CD4-positive, CD25-positive, alpha-beta regulatory T cell (primary cell): ENCODE measurements around the gene TRIM42. TPM values are rescaled to one million over a fixed set of nuclear protein-coding genes. Genes with fewer than 3 reads are reported as not detected.

Experiments
- ATAC-seq, 2 donors: fragments of 150-1000 bp; cut with Tn5 transposase; one replicate each; pipeline ENCODE4 v1.10.0; 2021; ENCODE audit warnings: low read depth in 2 of 2, moderate number of reproducible peaks in 2 of 2, moderate library complexity in 1 of 2
- DNase-seq, 3 donors: peaks; one replicate each; pipeline versions ENCODE4 v3.0.0 to v3.0.0-alpha.2; 2012 to 2022; ENCODE audit warnings: mixed read lengths in 1 of 3
- H3K27ac ChIP-seq: one replicate; pipeline ENCODE4 v1.7.0; 2013; ENCODE audit warnings: mild to moderate bottlenecking, low read length; ENCODE audit not compliant: insufficient read depth, poor library complexity, severe bottlenecking
- H3K27me3 ChIP-seq: one replicate; pipeline ENCODE4 v1.7.0; 2013; ENCODE audit warnings: low read length; ENCODE audit not compliant: control insufficient read depth, insufficient read depth
- H3K36me3 ChIP-seq: one replicate; pipeline ENCODE4 v1.7.0; 2013; ENCODE audit warnings: mild to moderate bottlenecking, low read length, moderate library complexity; ENCODE audit not compliant: control insufficient read depth, insufficient read depth
- H3K4me1 ChIP-seq: 2 replicates; pipeline ENCODE4 v1.7.0; 2013; ENCODE audit warnings: mild to moderate bottlenecking, low read length; ENCODE audit not compliant: insufficient read depth, control insufficient read depth, poor library complexity, severe bottlenecking
- H3K4me3 ChIP-seq: one replicate; pipeline ENCODE4 v1.7.0; 2013; ENCODE audit warnings: low read depth, mild to moderate bottlenecking, low read length, moderate library complexity
- H3K9me3 ChIP-seq, 2 experiments: 1 replicate in 1 of 2; 2 replicates in 1 of 2; pipeline ENCODE4 v1.7.0; 2013; ENCODE audit warnings: low read length in 2 of 2, mild to moderate bottlenecking in 1 of 2, moderate library complexity in 1 of 2; ENCODE audit not compliant: control insufficient read depth in 2 of 2
- H3K27ac Mint-ChIP-seq, 3 donors: one replicate each; pipeline ENCODE4 v1.8.0; 2020 to 2022; ENCODE audit warnings: mild to moderate bottlenecking in 3 of 3, mixed read lengths in 3 of 3, moderate library complexity in 2 of 3
- H3K27me3 Mint-ChIP-seq: one replicate; pipeline ENCODE4 v1.8.0; 2022; ENCODE audit warnings: mild to moderate bottlenecking, mixed read lengths
- H3K36me3 Mint-ChIP-seq: one replicate; pipeline ENCODE4 v1.8.0; 2020; ENCODE audit warnings: mixed read lengths
- H3K4me1 Mint-ChIP-seq, 4 donors: one replicate each; pipeline ENCODE4 v1.8.0; 2020 to 2022; ENCODE audit warnings: mixed read lengths in 4 of 4, mild to moderate bottlenecking in 1 of 4
- H3K4me3 Mint-ChIP-seq, 4 donors: one replicate each; pipeline ENCODE4 v1.8.0; 2020 to 2022; ENCODE audit warnings: mild to moderate bottlenecking in 4 of 4, mixed read lengths in 4 of 4, moderate library complexity in 3 of 4
- H3K9me3 Mint-ChIP-seq, 7 donors: one replicate each; pipeline ENCODE4 v1.8.0; 2020 to 2022; ENCODE audit warnings: mixed read lengths in 7 of 7, mild to moderate bottlenecking in 3 of 7, moderate library complexity in 2 of 7
- polyA plus RNA-seq, 4 donors: library from polyadenylated mRNA; unstranded; fragments of 300-500 nt; fragmentation: Illumina TruSeq; gene quantifications; one replicate each; pipeline ENCODE4 v1.2.3, GENCODE V29; 2021
- total RNA-seq: library from RNA; stranded (reverse); gene quantifications from one replicate; pipeline ENCODE4 v1.2.3, GENCODE V29; 2022

The TRIM42 gene
- total and polyA plus RNA-seq, 5 donors from 2014 or later = not detected

DNA sequence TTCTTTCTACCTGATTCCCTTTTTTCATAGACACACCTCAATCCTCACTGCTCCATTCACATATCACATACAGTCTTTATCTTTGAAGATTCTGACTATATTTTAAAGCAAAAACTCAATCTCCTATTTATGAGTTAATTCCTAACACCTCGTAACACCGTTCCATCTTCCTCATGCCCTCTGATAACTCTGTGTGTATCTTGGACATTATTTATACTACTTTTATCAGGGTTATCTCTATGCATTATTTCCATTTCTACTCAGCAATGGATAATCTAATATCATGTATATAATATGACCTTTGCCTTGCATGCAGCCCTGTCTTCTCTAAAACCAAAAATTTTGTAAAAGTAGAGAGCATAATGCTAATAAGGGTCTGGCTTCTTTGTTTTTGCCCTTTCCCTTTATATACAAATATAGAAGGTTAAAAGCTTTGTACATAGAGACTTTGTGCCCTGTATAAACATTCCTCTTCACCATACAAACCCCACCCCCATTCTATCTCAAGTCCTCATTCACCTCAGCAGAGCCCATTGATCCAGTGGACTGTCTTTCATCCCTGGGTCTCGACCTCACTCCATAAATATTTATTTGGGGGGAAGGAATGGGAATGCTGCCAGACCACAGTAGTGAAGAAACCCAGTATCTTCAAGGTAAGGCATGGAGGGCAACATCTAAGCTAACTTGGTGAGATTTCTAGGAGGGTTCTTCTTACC is 21.8 kb downstream of the TRIM42 start:
- Histone ChIP-seq H3K9me3 (no peaks in the 10 kb centered on the region), H3K4me3 (no peak overlapping the region), H3K36me3 (no peaks in the 10 kb centered on the region), H3K27me3 (no peaks in the 10 kb centered on the region), H3K27ac (no peak overlapping the region), H3K4me1 (no peaks in the 10 kb centered on the region)
- H3K27me3 Mint-ChIP-seq = no peaks in the 10 kb centered on the region
- H3K4me3 Mint-ChIP-seq = no peak overlapping the region
- H3K4me1 Mint-ChIP-seq = no peaks in the 10 kb centered on the region
- H3K36me3 Mint-ChIP-seq = no peaks in the 10 kb centered on the region
- no peak overlapping the region for H3K27ac Mint-ChIP-seq
- H3K9me3 Mint-ChIP-seq = peaks cover 0 to 2% (median 0%) of the 10 kb centered on the region in 7 donors
- no peak for DNase-seq
- ATAC-seq = no peak

- no peak overlapping the region for H3K27ac ChIP-seq
- no peaks in the 10 kb centered on the region for H3K36me3 Mint-ChIP-seq
- DNase-seq (no peak), ATAC-seq (no peak)
- H3K4me3 Mint-ChIP-seq = no peak overlapping the region
- H3K36me3 ChIP-seq = no peaks in the 10 kb centered on the region
- no peaks in the 10 kb centered on the region for H3K4me1 ChIP-seq
- no peaks in the 10 kb centered on the region for H3K4me1 Mint-ChIP-seq
- no peak overlapping the region for H3K4me3 ChIP-seq
- peaks cover 0 to 2% (median 0%) of the 10 kb centered on the region in 7 donors for H3K9me3 Mint-ChIP-seq
- H3K9me3 ChIP-seq = no peaks in the 10 kb centered on the region
- H3K27me3 ChIP-seq = no peaks in the 10 kb centered on the region
- no peak overlapping the region for H3K27ac Mint-ChIP-seq
- no peaks in the 10 kb centered on the region for H3K27me3 Mint-ChIP-seq
Measured at GRCh38 chr3:140702281-140702680, 24.4 kb downstream of the TRIM42 start.

DNA sequence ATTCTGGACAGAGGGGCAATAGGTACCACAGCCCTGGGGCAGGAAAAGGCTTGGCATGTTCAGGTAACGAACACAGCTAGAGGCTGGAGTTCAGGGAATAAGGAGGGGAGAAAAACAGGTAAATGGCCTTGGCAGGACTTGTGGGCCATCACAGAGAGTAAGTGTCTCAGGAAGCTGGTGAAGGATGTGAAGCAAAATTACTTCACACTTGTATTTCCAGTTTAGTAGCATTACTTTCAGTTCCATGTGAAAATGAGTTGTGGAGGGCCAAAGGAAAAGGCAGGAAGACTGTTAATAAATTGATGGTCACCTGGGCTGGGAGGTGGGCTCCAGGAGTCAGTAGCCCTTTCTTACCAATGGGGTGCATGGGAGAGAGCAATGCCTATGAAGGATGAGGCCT is 25.6 kb downstream of the TRIM42 start:
- Histone ChIP-seq H3K36me3 (no peaks in the 10 kb centered on the region), H3K9me3 (no peaks in the 10 kb centered on the region), H3K4me1 (no peaks in the 10 kb centered on the region), H3K27me3 (no peaks in the 10 kb centered on the region), H3K4me3 (no peak overlapping the region), H3K27ac (no peak overlapping the region)
- no peak for ATAC-seq
- peaks cover 0 to 2% (median 0%) of the 10 kb centered on the region in 7 donors for H3K9me3 Mint-ChIP-seq
- H3K27me3 Mint-ChIP-seq = no peaks in the 10 kb centered on the region
- H3K36me3 Mint-ChIP-seq = no peaks in the 10 kb centered on the region
- no peak for DNase-seq
- H3K4me3 Mint-ChIP-seq = no peak overlapping the region
- H3K27ac Mint-ChIP-seq = no peak overlapping the region
- no peaks in the 10 kb centered on the region for H3K4me1 Mint-ChIP-seq

DNA sequence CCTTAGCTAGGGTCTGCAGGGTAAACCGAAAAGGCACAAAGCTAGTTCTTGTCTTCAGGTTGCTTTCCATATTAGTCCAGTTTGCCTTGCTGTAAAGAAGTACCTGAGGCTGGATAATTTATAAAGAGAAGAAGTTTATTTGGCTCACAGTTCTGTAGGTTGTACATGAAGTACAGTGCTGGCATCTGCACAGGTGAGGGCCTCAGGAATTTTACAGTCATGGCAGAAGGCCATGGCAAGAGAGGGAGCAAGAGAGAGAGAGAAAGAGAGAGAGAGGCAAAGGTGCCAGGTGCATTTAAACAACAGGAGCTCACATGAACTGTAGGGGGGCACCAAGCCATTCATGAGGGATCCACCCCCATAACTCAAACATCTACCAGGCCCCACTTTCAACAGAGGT is 26.9 kb downstream of the TRIM42 start:
- no peaks in the 10 kb centered on the region for H3K4me1 ChIP-seq
- no peak overlapping the region for H3K27ac Mint-ChIP-seq

DNA sequence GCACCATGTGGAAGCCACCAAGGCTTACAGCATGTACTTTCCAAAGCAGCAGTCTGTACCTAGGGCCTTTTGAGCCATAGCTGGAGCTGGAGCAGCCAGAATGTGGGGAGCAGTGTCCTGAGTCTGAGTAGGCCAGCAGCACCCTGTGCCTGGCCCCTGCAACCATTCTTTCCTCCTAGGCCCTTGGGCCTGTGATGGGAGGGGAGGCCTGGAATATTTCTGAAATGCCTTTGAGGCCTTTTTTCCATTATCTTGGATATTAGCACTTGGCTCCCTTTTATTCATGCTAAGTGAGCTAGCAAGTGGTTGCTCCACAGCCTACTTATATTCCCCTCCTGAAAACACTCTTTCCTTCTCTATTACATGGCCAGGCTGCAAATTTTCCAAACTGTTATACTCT is 28.1 kb downstream of the TRIM42 start:
- H3K4me3 ChIP-seq = no peak overlapping the region
- Mint-ChIP-seq H3K4me3 (no peak overlapping the region), H3K27ac (no peak overlapping the region), H3K4me1 (no peaks in the 10 kb centered on the region), H3K9me3 (peaks cover 0 to 3% (median 0%) of the 10 kb centered on the region in 7 donors), H3K27me3 (no peaks in the 10 kb centered on the region), H3K36me3 (no peaks in the 10 kb centered on the region)
- no peaks in the 10 kb centered on the region for H3K27me3 ChIP-seq
- no peak overlapping the region for H3K27ac ChIP-seq
- H3K4me1 ChIP-seq = no peaks in the 10 kb centered on the region
- no peaks in the 10 kb centered on the region for H3K9me3 ChIP-seq
- no peaks in the 10 kb centered on the region for H3K36me3 ChIP-seq
- DNase-seq = no peak
- no peak for ATAC-seq

More for the DNA sequence above, 26.9 kb downstream of the TRIM42 start:
- Mint-ChIP-seq H3K27me3 (no peaks in the 10 kb centered on the region), H3K4me3 (no peak overlapping the region), H3K9me3 (peaks cover 0 to 3% (median 0%) of the 10 kb centered on the region in 7 donors), H3K36me3 (no peaks in the 10 kb centered on the region), H3K4me1 (no peaks in the 10 kb centered on the region)
- H3K9me3 ChIP-seq = no peaks in the 10 kb centered on the region
- no peaks in the 10 kb centered on the region for H3K27me3 ChIP-seq
- H3K36me3 ChIP-seq = no peaks in the 10 kb centered on the region
- no peak overlapping the region for H3K27ac ChIP-seq
- no peak overlapping the region for H3K4me3 ChIP-seq
- ATAC-seq (no peak), DNase-seq (no peak)

GRCh38 chr3:140706360-140706759 is 28.5 kb downstream of the TRIM42 start:
- Mint-ChIP-seq H3K4me1 (no peaks in the 10 kb centered on the region), H3K36me3 (no peaks in the 10 kb centered on the region), H3K4me3 (no peak overlapping the region), H3K9me3 (peaks cover 0 to 3% (median 0%) of the 10 kb centered on the region in 7 donors), H3K27me3 (no peaks in the 10 kb centered on the region), H3K27ac (no peak overlapping the region)
- H3K4me3 ChIP-seq = no peak overlapping the region
- no peak for ATAC-seq
- no peaks in the 10 kb centered on the region for H3K4me1 ChIP-seq
- no peak overlapping the region for H3K27ac ChIP-seq
- H3K9me3 ChIP-seq = no peaks in the 10 kb centered on the region
- H3K27me3 ChIP-seq = no peaks in the 10 kb centered on the region
- H3K36me3 ChIP-seq = no peaks in the 10 kb centered on the region
- DNase-seq = no peak

GRCh38 chr3:140708815-140709214 is 31.0 kb downstream of the TRIM42 start:
- no peak overlapping the region for H3K27ac ChIP-seq
- Mint-ChIP-seq H3K36me3 (no peaks in the 10 kb centered on the region), H3K9me3 (peaks cover 0 to 1% (median 0%) of the 10 kb centered on the region in 7 donors), H3K27ac (no peak overlapping the region), H3K4me1 (no peaks in the 10 kb centered on the region), H3K4me3 (no peak overlapping the region), H3K27me3 (no peaks in the 10 kb centered on the region)
- ATAC-seq (no peak), DNase-seq (no peak)
- no peaks in the 10 kb centered on the region for H3K4me1 ChIP-seq
- no peaks in the 10 kb centered on the region for H3K9me3 ChIP-seq
- H3K4me3 ChIP-seq = no peak overlapping the region
- no peaks in the 10 kb centered on the region for H3K36me3 ChIP-seq
- no peaks in the 10 kb centered on the region for H3K27me3 ChIP-seq

DNA sequence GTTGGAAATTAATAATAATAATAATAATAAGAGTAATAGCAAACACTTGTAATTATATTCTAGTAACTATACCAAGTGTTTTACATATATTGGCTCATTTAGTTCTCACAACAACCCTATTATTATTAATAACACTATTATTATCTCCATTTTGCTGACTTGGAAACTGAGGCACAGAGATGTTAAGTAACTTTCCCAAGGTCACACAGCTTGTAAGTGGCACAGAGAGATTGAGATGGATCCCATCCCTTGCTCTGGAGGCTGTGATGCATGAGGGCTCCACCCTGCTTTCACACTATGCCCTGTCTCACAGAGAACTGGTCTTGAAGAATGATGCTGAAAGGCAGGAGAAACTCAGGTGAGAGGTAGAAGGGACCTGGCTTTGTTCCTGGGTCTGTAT is 31.9 kb downstream of the TRIM42 start:
- Mint-ChIP-seq H3K4me1 (no peaks in the 10 kb centered on the region), H3K9me3 (peaks cover 0 to 4% (median 0%) of the 10 kb centered on the region in 7 donors), H3K27me3 (no peaks in the 10 kb centered on the region), H3K27ac (no peak overlapping the region), H3K4me3 (no peak overlapping the region), H3K36me3 (no peaks in the 10 kb centered on the region)
- Histone ChIP-seq H3K36me3 (no peaks in the 10 kb centered on the region), H3K27me3 (no peaks in the 10 kb centered on the region), H3K27ac (no peak overlapping the region), H3K9me3 (no peaks in the 10 kb centered on the region), H3K4me3 (no peak overlapping the region), H3K4me1 (no peaks in the 10 kb centered on the region)
- ATAC-seq = no peak
- DNase-seq = no peak
